GM18868 (cell line): ENCODE results near the gene PHEX.

Experiments
- ATAC-seq: cut with Tn5 transposase; IDR thresholded peaks from one replicate; pipeline ENCODE4 v1.9.1; 2021; ENCODE audit warnings: mild to moderate bottlenecking, moderate library complexity; ENCODE audit not compliant: unreplicated experiment

PHEX gene

DNA sequence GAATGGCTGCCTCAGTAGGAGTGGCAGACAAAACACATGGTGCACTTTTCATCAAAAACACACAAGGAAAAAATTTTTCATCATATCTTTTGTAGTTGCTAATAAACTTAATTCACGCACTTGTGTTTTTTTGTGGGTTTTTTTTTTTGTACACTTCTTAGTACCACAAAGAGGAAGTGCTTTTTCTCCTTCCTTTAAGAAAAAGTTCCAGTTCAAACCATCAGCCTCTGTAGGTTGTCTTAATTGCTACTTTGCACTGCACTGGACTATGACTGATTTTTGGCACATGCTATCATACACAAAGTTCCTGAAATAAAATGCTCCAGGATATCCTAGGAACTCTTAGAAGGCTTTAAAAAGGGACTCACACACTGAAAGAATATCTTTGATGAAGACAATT, at the start of gene PHEX:
Gene PHEX (plus strand): TSS at position 242 of the 400 bp plus-strand sequence. CDS start 681 bp downstream, outside the sequence.
- ATAC-seq, result no peak

DNA sequence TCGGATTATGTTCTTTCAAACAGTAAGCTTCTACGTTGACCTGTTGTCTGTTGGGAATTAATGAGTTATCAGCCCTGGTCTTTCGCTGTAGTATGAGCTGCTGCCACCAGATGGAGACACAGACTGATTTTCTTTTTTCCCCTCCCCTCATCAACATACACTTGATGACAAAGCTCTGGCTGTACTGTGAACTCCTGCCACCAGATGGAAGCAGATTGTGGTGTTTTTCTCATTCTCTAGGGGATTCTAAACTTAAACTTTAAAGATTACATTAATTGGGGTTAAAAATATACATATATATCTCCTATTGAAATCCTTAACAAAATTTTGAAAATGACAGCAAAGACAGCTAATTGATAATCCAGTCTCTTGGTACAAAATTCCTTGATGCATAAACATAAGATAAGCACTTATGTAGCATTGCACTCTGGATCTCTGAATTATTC, 46.8 kb upstream of the PHEX start:
- peak; percentile 90 for ATAC-seq

DNA sequence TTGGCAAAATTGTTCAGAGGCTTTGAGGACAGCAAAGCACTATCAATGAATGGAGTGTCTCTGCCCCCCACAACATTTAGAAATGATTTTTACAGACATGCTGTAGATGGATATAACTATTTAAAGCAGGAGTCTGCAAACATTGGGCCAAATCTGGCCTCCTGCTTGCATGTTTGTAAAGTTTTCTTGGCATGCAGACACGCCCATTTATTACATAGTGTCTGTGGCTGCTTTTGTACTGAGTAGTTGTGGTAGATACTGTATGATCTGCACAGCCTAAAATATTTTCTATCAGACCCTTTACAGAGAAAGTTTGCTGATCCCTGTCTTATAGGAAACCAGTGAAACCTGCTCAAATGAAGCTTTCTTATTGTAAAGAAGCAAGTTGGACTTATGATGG, 45.5 kb upstream of the PHEX start:
- ATAC-seq, result no peak

DNA sequence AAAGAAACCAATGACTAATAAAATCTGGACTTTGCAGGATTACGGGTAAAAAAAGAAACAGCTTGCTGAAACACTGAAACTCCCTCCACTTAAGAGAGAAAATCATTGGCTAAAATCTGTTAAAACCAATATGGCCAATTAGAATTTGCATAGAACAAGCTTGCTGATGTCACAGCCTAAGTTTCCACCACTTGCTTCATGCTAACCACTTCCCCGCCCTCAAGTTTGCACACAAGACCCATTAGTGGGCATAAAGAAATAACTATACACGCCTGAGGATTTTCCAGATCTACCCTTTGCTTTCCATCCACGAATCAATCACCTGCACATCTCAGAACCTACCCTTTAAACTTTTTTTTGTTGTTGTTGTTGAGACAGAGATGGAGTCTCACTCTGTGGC, 42.7 kb upstream of the PHEX start:
- ATAC-seq, result no peak

DNA sequence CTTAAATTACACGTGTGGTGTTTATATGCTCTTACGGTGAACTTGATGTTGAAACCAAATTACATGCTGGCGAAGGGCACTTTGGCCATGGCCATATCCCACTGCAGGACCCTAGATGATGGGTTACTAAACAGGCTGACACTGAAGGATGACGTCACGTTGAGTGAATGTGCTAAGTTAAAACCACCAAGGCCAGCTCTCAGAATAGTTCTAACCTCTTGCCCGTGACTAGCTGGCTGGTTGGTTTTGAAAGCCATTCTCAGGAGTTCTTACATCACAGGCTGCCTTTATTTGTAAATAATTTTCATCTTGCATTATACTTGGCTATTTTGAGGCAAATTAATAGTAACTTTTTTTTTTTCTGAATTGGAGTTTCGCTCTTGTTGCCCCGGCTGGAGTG, 41.3 kb upstream of the PHEX start:
- no peak for ATAC-seq

DNA sequence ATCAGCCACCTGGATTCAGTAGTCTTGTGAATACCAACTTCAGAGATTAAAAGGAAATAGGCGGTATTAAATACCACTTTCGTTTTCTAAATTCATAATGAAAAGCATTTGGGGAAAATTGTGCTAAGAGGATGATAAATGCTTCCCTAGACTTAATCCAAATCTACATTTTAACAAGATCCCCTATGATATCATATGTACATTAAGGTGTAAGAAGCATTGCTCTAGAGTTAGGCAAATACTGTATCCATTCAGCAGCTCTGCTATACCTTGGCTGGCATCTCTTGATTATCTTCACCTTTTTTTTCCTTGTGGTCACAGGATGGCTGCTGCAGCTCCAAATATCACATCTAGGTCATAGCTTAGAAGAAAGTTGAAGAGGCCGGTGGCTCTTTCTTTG, 40.6 kb upstream of the PHEX start:
- no peak for ATAC-seq

DNA sequence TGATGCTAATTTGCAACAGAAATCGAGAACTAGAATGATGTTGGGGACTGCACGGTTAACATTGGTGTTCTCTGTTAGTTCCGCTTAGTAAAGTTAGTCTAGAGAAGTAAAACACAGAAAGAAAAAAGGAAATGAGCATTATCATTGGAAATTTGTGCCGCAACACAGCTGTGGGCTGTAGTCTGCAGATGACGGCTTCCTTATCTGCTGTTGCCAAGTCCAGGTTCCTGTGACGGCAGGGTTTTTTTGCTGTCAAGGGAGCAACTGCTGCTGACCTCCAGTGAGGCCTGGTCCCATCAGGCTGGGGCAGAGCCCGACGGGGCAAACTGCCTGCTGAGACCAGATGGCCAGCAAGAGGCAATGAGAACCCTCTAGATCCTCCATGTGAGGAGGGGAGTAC, 38.9 kb upstream of the PHEX start:
- peak; percentile 87 for ATAC-seq

DNA sequence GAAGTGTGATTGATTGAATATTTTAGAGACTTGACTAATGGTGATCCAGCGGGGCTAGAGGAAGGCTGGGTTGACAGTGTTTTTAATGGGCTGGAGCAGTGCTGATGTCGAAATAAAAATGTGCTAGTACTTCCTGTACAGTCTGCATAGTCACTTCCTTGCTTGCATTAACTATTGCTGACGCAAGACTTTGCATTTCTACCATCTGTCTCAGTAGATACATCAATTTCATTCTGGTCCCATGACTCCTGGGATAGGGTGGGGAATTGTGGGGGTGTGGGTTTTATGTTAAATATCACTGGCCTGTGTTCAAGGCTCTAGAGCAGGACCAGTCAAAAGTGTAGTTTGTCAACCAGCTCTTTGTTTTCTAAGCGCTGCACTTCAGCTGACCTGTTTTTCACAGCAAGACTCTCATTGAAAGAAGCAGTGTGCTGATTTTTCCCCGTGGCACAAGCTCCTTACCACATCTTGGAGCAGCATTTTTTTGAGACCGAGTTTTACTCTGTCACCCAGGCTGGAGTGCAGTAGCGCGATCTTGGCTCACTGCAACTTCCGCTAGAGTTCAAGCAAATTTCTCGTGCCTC, 35.2 kb upstream of the PHEX start:
- ATAC-seq, result no peak

DNA sequence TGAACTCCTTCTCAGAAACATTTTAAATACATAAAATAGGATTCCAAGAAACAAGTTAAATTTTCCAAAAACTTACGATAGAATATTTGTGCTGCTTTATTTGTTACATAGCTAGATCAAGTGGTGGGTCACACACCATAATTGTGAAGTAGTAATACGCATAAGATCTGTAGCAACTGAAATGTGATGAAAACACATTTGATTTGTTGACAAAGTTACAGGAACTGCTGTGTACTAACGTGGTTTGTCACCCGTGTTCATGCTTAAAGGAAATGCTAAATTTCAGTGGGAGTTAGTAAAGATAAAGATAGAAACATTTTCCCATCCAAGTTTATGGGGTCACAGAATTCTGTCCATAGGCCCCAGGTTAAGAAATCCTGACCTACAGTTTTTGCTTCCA, 34.1 kb upstream of the PHEX start:
- no peak for ATAC-seq

DNA sequence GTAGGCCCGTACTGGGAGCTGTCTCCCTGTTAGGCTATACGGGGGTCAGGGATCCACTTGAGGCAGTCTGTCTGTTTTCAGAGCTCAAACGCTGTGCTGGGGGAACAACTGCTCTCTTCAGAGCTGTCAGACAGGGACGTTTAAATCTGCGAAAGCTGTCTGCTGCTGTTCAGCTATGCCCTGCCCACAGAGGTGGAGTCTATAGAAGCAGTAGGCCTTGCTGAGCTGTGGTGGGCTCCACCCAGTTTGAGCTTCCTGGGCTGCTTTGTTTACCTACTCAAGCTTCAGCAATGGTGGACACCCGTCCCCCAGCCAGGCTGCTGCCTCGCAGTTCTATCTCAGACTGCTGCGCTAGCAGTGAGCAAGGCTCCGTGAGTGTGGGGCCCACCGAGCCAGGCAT, 27.3 kb upstream of the PHEX start:
- no peak for ATAC-seq

DNA sequence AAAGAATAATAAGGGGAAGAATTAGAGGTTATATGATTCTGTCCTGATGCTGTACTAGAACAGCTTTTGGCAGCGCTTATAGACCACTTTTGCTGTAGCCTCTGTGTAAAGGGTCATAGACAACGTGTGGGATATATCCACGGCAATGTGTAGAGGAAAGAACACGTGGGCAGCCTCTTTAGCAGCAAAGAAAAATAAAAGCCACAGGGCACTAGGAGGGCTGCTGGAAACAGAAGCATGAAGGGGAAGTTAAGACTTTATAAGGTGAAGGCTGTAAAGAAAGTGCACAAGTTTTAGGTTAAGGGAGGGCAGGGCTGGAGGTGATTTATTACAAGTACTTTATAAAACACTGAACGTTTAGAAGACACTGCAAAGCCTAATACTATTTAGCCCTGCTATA, 20.1 kb upstream of the PHEX start:
- ATAC-seq, result no peak

DNA sequence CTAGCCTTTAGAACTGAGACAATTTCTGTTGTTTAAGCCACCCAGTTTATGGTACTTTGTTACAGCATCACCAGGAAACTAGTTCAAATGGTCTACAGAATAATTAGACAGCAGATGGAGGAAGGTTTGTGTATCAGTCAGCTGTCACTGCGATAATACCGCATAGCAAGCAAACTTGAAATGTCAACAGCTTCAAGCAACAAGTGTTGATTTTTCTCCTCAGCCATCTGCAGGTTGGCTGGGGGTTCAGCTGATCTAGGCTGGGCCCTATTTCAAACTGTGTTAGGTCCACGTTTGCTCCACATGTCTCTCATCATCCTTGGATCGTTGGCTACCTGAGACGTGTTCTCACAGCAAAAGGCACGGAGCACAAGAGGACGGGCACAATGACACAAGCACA, 19.2 kb upstream of the PHEX start:
- no peak for ATAC-seq

DNA sequence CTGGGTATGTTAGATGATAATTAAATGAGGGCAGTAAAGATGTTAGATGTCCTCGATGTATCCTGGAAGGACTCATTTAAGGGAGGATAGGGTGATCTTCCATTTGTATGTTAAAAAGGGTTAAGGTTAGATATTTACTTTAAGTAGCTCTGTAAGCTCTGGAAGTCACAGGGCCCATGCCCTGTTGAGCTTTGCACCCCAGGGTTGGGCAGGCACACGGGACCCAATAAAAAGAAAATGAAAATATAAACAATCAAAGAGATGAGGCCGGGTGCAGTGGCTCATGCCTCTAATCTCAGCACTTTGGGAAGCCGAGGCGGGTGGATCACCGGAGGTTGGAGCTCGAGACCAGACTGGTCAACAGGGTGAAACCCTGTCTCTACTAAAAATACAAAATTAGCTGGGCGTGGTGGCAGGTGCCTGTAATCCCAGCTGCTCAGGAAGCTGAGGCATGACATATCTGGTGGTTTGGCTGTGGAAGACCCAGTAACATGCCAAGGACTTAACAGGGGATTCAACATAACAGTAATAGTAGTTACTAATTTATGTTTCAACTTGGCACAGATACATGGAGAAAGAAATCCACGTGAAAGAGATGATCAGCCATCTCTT, 16.9 kb upstream of the PHEX start:
- ATAC-seq, result no peak

DNA sequence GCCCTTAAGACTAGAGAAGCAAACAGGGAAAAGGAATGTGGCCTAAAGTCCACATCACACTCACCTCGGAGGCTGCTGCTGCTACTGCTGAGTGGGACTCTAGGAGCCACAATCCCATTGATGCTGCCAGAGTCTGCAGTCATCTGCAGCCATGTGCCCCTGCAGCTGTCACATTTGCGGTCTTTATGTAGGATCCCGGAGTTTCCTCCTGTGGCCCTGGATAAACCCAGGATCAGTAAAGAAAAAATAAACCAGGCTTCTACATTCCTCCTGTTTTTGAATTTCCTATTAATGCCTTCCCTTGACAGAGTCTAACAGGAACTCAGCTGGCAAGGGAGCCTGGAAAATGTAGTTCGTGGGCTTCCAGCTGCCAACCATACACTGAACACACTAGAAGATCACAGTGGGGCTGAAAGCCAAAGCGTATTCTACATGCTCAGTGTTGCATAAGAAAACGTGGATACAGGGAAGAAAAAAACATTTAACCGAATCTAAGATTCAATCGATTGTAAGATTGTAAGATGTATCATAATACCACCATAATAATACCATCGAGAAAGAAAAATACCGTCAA, 10.3 kb upstream of the PHEX start:
- ATAC-seq, result no peak

DNA sequence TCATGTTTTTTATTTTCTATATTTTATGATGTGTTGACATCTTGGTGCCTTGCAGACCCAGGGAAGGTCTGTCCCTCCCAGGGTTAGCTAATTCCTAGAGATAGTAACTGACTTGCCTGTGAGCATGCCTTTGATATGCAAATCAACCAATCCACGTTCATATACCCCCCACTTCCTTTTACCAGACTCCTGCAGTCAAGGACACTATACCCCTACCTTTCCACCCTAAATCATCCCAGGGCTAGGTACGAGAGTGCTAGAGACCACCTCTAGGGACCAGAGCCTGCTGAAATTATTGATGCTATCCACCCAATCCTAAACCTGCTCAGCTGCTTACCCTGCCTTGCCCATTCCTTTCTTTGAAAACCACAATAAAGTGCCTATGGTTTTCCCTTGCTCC, 7.5 kb upstream of the PHEX start:
- no peak for ATAC-seq

DNA sequence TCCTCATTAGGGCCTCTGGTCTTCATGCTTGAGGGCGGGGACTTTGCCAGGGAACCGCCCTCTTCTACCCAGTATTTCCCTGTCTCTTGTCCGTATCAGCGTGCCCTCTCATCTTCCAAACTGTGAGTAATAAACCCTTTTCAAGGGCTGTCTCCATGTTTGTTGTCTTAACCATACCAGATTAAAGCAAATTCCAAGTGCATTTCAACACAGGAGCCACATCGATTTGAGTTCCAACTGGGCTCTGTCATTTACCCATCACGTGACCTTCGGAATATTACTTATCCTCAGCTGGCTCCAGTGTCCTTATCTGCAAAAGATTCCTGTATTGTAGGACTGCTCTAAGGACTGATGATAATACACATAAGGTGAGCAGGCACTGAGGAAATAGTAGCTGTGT, 6.4 kb upstream of the PHEX start:
- no peak for ATAC-seq

DNA sequence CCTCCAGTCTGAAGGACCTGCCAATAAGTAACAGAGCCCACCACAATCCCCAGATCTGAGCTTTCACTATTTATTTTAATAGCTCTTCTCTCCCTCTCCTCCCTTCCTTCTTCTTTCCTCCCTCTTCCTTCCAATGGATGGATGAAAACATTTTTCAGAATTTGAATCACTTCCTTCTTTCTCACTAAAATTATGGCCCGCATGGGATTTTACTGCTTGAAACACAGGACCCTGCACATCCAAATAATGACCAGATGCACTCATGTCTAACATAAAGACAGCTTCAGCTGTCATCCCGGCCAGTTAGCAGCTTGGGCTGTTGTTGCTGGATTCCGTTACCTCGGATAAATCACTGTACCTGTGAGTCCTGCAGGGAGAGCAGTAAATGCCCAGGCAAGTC, 5.4 kb upstream of the PHEX start:
- no peak for ATAC-seq

DNA sequence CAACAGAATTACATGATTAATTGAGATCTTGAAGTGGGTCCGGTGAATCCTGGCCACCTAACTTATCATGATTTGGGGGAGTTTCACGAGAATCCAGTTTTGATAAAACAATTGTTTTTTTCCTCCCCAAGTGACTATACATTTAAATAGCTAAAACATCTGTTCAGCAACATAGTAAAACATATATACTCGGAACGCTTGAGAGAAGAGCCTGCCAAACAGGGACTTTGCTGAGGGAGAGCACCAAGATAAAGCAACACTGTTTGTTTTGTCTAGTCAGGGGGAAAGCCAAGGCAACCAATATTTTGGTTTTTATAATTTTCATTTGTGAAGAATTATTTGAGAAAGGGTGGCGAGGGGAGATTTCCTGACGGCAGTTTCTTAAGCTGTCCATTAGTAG, 381 bp downstream of the PHEX start:
- ATAC-seq, result no peak

DNA sequence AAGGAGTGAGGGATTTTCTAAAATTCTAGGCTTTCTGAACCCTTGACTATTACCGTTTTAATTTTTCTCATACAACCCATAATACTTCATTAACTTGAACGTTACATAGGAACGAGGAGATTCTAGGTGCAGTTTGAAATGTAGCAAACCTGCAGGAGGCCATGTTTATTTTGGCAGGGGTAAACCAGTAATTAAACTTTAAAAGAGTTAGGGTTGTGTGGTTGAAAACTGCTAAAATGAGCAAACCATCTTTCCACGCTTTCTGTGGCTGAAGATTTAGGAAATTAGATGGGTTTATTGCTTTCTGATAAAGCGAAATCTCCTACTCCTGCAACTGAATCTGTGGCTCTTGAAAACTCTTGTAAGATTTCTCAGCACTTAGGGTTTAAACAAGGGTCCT, 1.7 kb downstream of the PHEX start:
- ATAC-seq, result no peak

DNA sequence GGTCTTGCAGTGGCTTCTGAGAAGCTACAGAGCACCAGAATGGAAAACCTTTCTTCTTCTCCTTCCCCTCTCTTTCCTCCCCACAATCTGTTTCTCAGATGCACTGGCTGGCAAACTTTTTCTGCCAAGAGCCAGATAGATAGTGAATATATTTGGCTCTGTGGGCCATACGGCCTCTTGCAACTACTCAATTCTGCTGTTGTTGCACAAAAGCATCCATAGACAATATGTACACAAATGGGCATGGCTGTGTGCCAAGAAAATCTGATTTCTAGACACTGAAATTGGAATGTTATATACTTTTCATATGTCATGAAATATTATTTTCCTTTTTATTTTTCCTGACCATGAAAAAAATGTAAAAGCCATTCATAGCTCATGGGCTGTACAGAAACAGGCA, 3.1 kb downstream of the PHEX start:
- ATAC-seq, result no peak

DNA sequence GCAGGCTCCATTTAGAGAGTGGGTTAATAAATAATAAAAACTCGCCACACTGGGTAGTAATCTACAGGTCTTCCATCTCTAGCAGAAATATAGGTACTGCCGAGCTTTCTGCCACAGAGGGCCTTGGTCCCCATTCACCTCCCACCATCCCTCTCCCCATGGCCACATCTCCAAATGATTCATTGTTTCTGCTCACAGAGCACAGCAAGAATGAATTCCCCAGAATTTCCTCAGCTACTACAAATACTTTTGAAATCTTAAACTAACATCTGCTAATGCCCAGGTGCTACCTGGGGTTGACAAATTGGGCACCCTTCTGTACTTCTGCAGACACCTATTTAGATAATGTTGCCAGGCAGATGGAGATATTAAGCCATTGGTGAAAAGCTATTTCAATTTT, 5.1 kb downstream of the PHEX start:
- ATAC-seq, result no peak

DNA sequence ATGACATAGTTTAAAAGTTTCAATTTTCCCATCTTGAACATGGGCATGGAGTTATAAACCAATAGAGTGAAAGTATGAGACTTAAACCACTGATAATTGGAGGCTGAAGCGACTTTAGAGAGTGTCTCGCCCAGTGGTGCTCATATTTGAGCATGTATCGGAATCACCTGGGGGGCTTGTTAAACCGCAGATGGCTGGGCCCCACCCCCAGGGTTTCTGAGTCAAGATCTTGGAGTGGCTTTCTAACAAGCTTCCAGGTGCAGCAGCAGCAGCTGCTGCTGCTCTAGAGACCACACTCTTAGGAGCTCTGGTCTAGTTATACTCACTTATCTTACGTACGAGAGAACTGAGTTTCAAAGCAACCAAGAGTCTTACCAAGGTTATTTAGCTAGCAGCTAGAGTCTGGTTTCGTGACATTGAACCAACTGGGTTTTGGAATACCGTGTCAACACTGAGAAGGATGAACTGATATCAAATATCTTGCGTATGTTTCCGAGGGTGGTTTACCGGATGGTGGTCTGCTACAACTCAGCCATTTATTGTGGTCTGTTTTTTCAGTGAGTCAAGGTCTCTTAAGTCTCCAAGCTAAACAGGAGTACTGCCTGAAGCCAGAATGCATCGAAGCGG, 5.9 kb downstream of the PHEX start:
- ATAC-seq, result no peak
